ENCODE measurements around the gene NAV2.

NAV2 gene

DNA sequence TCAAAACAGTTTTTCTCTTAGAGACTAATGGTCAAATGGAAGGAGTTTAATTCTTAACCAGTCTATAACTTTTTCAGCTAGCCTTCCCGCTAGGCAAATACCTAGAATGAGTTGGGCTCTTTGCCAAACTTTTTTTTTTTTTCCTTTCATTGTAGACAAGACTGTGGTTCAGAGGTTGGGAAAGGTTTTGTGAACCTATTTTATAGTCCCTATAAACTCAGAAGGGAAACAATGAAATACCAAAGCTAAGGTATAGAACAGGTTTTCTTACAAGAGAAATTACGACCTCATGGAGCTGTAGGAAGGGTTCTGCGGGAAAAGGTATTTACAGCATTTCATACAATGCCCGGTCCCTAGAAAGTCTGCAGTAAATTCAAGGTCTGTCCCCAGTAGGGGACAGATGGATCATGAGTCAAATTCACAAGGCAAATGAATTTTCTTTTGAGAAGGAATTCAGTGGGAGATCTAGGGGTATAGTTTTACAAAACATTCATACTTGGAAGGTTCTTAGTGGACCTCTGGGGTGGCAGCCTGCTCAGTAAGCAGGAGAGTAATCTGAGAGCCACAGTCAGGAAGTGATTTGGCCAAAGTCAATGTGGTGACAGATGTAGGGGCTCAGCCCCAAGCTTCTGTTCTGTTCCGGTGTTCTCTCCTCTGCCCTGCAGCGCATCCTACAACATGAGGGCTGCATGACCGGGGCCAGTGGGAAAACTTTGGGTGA lies 300.9 kb downstream of the NAV2 start:
- no peak for DNase-seq (ENCODE audit: extremely low spot score)
- ChIA-PET CTCF (no interaction called here), POLR2A (no interaction called here)
- TF ChIP-seq, protein P1, sequence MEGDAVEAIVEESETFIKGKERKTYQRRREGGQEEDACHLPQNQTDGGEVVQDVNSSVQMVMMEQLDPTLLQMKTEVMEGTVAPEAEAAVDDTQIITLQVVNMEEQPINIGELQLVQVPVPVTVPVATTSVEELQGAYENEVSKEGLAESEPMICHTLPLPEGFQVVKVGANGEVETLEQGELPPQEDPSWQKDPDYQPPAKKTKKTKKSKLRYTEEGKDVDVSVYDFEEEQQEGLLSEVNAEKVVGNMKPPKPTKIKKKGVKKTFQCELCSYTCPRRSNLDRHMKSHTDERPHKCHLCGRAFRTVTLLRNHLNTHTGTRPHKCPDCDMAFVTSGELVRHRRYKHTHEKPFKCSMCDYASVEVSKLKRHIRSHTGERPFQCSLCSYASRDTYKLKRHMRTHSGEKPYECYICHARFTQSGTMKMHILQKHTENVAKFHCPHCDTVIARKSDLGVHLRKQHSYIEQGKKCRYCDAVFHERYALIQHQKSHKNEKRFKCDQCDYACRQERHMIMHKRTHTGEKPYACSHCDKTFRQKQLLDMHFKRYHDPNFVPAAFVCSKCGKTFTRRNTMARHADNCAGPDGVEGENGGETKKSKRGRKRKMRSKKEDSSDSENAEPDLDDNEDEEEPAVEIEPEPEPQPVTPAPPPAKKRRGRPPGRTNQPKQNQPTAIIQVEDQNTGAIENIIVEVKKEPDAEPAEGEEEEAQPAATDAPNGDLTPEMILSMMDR (IDR thresholded peaks at IDR 0.05; ENCODE audit: control extremely low read depth, extremely low read depth, low read depth, missing control alignments), result no peak

DNA sequence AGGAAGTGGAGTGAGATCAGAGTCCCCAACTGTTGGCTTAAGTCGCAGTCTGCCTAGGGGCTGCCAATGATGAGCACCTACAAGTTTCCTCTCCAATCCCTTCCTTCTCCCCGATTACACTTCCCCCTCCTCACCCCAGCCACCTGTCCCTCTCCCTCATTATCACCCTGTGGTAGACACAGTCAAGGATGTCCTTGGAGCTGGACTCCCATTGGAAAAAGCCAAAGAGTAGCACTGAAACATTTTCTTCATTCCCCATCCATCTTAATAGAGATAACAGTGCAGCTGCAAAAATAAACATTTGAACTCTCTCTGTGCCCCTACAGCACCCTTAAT lies 301.4 kb downstream of the NAV2 start:
- ChIA-PET CTCF (no interaction called here), POLR2A (no interaction called here)
- TF ChIP-seq, protein P1 (IDR thresholded peaks at IDR 0.05; ENCODE audit: control extremely low read depth, extremely low read depth, low read depth, missing control alignments), result no peak
- DNase-seq (ENCODE audit: extremely low spot score), result no peak

GRCh38 chr11:20015101-20015500 lies 302.5 kb downstream of the NAV2 start:
- CTCF ChIA-PET, result interaction anchor here (1.1 to 1.3 kb wide), 2 partner anchors 15 to 18 kb away, joined by 3 read pairs; no protein-coding TSS in a partner anchor
- TF ChIP-seq, protein P1 (IDR thresholded peaks at IDR 0.05; ENCODE audit: control extremely low read depth, extremely low read depth, low read depth, missing control alignments), result no peak
- DNase-seq (ENCODE audit: extremely low spot score), result no peak
- POLR2A ChIA-PET, result no interaction called here

DNA sequence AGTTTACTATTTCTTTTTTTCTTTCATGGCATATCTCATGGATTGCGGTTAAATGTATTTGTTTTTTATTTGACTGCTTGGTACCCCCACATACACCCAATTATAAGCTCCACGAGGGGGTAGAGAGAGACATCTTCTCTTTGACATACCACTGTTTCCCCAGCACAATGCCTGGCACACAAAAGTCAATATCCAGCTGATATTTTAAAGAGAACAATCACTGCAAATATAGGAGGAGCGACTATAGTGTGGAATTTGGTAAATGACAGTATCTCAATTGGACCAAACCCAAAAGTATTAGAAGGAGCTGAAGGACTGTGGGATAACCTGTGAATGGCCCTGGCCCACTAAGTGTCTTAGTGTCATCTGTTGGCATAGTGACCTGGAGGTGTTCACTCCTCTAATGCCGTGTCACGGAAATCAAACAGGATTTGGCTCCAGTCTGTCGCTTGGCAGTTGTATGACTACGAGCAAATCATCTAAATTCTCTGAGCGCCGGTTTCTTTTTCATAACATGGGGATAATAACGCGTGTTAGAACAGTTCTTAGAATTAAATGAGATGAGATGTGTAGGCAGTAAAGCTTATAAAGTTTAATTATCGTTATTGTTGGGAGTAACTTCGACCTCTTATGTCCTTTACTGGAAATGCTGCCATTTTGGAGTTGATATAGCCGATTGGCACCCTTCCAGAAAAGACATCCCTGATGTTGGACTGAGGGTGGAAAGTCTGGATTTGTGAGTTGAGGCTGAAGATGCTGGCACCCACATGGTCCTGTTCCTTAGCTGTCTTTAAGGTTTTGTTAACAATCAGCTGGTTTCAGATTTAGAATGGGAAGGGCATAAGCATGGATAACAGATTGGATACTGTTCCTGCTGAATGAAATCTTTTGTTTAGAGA lies 303.1 kb downstream of the NAV2 start:
- no peak for DNase-seq (ENCODE audit: extremely low spot score)
- ChIA-PET CTCF (interaction anchor here (1.1 to 1.3 kb wide), 2 partner anchors 15 to 19 kb away, joined by 3 read pairs; no protein-coding TSS in a partner anchor), POLR2A (no interaction called here)
- TF ChIP-seq, protein P1 (IDR thresholded peaks at IDR 0.05; ENCODE audit: control extremely low read depth, extremely low read depth, low read depth, missing control alignments), result no peak

DNA sequence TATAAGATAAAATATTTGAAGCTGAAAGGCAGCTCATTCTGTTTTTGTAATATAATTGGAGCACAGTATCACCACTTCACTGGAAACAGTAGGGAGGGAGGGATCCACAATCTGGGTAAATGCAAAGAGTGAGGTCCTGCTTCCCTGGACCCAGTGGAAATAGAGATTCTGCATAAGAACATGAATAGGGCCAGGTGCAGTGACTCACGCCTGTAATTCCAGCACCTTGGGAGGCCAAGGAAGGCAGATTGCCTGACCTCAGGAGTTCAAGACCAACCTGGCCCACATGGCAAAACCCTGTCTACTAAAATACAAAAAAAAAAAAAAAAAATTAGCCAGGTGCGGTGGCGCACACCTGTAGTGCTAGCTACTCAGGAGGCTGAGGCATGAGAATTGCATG lies 303.9 kb downstream of the NAV2 start:
- POLR2A ChIA-PET, result no interaction called here
- TF ChIP-seq, protein P1 (IDR thresholded peaks at IDR 0.05; ENCODE audit: control extremely low read depth, extremely low read depth, low read depth, missing control alignments), result no peak
- no peak for DNase-seq (ENCODE audit: extremely low spot score)
- CTCF ChIA-PET, result interaction anchor here (1.3 kb wide), 2 partner anchors 9 to 16 kb away, joined by 3 read pairs; no protein-coding TSS in a partner anchor

GRCh38 chr11:20017320-20017719 lies 304.7 kb downstream of the NAV2 start:
- no peak for DNase-seq (ENCODE audit: extremely low spot score)
- CTCF ChIA-PET, result interaction anchor here (1.3 kb wide), 1 partner anchor 8 kb away, joined by 3 read pairs; no protein-coding TSS in a partner anchor
- POLR2A ChIA-PET, result no interaction called here
- TF ChIP-seq, protein P1 (IDR thresholded peaks at IDR 0.05; ENCODE audit: control extremely low read depth, extremely low read depth, low read depth, missing control alignments), result no peak

Measured in GM10248 (cell line).